ENCODE measurements around the gene IRF2.

IRF2 gene

DNA sequence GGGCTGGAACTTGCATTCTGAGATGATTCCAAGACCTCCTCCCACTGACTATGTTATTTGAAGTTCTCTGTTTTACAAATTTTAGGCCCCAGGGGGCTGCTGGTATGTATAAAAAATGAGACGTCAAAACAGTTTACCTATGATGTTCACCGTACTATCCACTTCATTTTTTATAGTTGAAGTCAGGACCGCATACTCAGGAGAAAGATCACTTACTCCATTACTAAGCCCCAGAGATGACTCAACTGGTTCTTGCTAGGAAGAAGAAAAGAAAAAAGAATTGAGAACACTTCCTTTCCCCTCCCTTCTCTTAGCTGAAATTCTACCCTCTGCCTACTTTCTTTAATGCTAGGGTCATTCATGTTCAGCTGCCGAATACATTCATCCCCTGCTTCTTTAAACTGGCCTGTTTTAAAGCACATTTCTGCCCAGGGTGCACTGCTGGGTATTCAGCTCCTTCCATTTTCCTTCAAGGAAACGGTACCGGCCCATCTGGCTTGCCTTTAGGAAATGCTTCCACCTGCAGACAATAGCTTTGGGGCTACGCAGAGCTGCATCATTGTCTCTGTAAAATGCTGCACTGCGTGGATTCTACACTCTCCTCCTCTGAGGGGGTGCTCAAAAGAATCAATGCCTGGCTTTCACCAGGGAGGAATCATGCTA, 66.2 kb downstream of the IRF2 start:
- no peak for DNase-seq (ENCODE audit: low read depth, low spot score)
- Histone ChIP-seq H3K9me3 (ENCODE audit: low read depth, low read length) (no peaks in the 10 kb centered on the region), H3K9ac (ENCODE audit: insufficient read length) (no peak overlapping the region), H3K27ac (no peak overlapping the region), H3K4me3 (no peak overlapping the region), H3K36me3 (ENCODE audit: insufficient read depth, low read length) (no peaks in the 10 kb centered on the region)
- TF ChIP-seq FOXP2 (optimal IDR thresholded peaks at IDR 0.05; ENCODE audit: control extremely low read depth, extremely low read length, insufficient read depth) = no peak
- no peak for TF ChIP-seq EZH2 (IDR thresholded peaks at IDR 0.05)
- no peak for TF ChIP-seq POLR2AphosphoS5 (IDR thresholded peaks at IDR 0.05; ENCODE audit: borderline replicate concordance, low read depth, low read length)

GRCh38 chr4:184406958-184407391, 67.4 kb downstream of the IRF2 start:
- Histone ChIP-seq H3K9me3 (ENCODE audit: low read depth, low read length) (no peaks in the 10 kb centered on the region), H3K9ac (ENCODE audit: insufficient read length) (no peak overlapping the region), H3K4me3 (no peak overlapping the region), H3K36me3 (ENCODE audit: insufficient read depth, low read length) (no peaks in the 10 kb centered on the region), H3K27ac (no peak overlapping the region)
- TF ChIP-seq EZH2 (IDR thresholded peaks at IDR 0.05) (no peak), FOXP2 (optimal IDR thresholded peaks at IDR 0.05; ENCODE audit: control extremely low read depth, extremely low read length, insufficient read depth) (no peak), POLR2AphosphoS5 (IDR thresholded peaks at IDR 0.05; ENCODE audit: borderline replicate concordance, low read depth, low read length) (no peak)
- no peak for DNase-seq (ENCODE audit: low read depth, low spot score)

DNA sequence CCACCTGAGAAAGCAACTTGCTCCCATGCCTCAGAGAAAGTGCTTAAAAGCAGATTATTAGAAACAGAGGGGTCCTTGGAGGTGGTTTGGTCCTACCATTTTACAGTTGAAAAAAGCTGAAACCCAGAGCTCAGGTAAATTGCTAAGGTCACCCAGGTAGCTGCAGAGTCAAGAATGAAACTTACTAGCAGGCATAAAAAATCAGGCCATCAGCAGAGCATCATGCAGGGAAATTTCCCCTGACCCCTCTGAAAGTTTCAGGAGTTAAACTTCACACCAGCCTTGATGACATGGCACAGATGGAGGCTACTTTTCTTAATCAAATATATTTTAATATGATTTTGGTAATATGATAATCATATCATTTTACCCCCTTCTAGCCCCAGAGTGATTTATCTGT, 70.3 kb downstream of the IRF2 start:
- Histone ChIP-seq H3K27ac (no peak overlapping the region), H3K36me3 (ENCODE audit: insufficient read depth, low read length) (no peaks in the 10 kb centered on the region), H3K4me3 (no peak overlapping the region), H3K9ac (ENCODE audit: insufficient read length) (no peak overlapping the region), H3K9me3 (ENCODE audit: low read depth, low read length) (no peaks in the 10 kb centered on the region)
- DNase-seq (ENCODE audit: low read depth, low spot score) = no peak
- TF ChIP-seq EZH2 (IDR thresholded peaks at IDR 0.05) = no peak
- TF ChIP-seq POLR2AphosphoS5 (IDR thresholded peaks at IDR 0.05; ENCODE audit: borderline replicate concordance, low read depth, low read length) = no peak
- TF ChIP-seq FOXP2 (optimal IDR thresholded peaks at IDR 0.05; ENCODE audit: control extremely low read depth, extremely low read length, insufficient read depth) = no peak

DNA sequence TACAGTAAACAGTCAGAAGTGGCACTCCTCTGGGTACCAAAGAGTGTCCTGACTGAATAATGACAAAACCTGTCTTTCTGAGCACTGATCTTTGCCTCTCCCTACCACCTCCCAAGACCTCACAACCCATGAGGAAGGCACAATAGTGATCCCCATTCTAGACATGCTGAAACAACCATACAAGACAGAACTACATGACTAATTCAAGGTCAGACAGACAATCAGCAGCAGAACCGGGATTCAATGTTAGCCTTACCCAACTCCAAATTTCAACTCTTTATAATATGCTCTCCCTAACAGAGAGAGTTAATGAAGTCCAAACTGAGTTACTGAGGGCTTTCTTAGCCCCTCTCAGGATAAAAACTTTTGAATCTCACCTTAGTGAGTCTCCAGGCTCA, 71.0 kb downstream of the IRF2 start:
- H3K9me3 ChIP-seq (ENCODE audit: low read depth, low read length) = no peaks in the 10 kb centered on the region
- no peak overlapping the region for H3K4me3 ChIP-seq
- TF ChIP-seq EZH2 (IDR thresholded peaks at IDR 0.05) (no peak), FOXP2 (optimal IDR thresholded peaks at IDR 0.05; ENCODE audit: control extremely low read depth, extremely low read length, insufficient read depth) (no peak), POLR2AphosphoS5 (IDR thresholded peaks at IDR 0.05; ENCODE audit: borderline replicate concordance, low read depth, low read length) (no peak)
- H3K9ac ChIP-seq (ENCODE audit: insufficient read length) = no peak overlapping the region
- H3K27ac ChIP-seq = no peak overlapping the region
- no peaks in the 10 kb centered on the region for H3K36me3 ChIP-seq (ENCODE audit: insufficient read depth, low read length)
- no peak for DNase-seq (ENCODE audit: low read depth, low spot score)

- Histone ChIP-seq H3K4me3 (no peak overlapping the region), H3K9me3 (ENCODE audit: low read depth, low read length) (no peaks in the 10 kb centered on the region), H3K36me3 (ENCODE audit: insufficient read depth, low read length) (no peaks in the 10 kb centered on the region), H3K27ac (no peak overlapping the region), H3K9ac (ENCODE audit: insufficient read length) (no peak overlapping the region)
- DNase-seq (ENCODE audit: low read depth, low spot score) = no peak
- TF ChIP-seq FOXP2 (optimal IDR thresholded peaks at IDR 0.05; ENCODE audit: control extremely low read depth, extremely low read length, insufficient read depth) (no peak), EZH2 (IDR thresholded peaks at IDR 0.05) (no peak), POLR2AphosphoS5 (IDR thresholded peaks at IDR 0.05; ENCODE audit: borderline replicate concordance, low read depth, low read length) (no peak)
Measured at GRCh38 chr4:184402740-184403383, 71.5 kb downstream of the IRF2 start.

- Histone ChIP-seq H3K9ac (ENCODE audit: insufficient read length) (no peak overlapping the region), H3K4me3 (no peak overlapping the region), H3K27ac (no peak overlapping the region), H3K36me3 (ENCODE audit: insufficient read depth, low read length) (no peaks in the 10 kb centered on the region), H3K9me3 (ENCODE audit: low read depth, low read length) (no peaks in the 10 kb centered on the region)
- DNase-seq (ENCODE audit: low read depth, low spot score) = no peak
- TF ChIP-seq EZH2 (IDR thresholded peaks at IDR 0.05) (no peak), FOXP2 (optimal IDR thresholded peaks at IDR 0.05; ENCODE audit: control extremely low read depth, extremely low read length, insufficient read depth) (no peak), POLR2AphosphoS5 (IDR thresholded peaks at IDR 0.05; ENCODE audit: borderline replicate concordance, low read depth, low read length) (no peak)
Measured at GRCh38 chr4:184402239-184402638, 72.1 kb downstream of the IRF2 start.

DNA sequence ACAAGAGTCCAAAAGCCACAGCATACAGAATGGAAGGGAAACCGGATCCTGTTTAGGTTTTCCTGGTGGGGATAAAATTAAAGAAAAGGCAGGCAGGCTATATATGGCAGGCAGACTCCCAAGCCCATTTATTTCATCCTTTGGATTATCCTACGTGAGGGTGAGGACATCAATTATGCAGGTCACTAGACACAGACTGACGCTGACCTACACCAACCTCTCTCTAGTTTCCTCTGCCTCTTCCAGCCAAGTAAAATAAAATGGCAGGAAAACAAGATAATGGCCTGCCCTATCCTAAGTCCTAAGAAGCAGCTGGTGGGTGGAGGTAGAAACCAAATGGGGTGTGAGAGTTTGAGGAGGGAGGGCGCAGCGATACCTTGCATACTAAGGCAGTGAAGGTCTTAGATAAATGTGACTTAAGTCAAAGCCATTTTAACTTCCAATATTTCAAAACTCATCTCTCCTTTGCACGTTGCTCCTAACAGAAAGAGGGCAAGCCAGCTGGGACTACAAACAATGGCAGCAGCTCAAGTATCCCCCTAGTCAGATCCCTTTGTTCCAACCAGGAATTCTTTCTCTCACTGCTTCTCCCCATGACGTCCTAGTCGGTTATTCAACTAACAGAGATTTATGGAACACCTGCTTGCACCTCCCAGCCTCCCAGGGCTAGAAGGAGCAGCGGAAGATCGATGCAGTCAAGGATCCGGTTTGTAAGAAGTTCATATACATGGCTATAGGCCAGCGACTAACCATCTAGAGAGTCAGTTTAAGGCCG, 72.8 kb downstream of the IRF2 start:
- no peaks in the 10 kb centered on the region for H3K36me3 ChIP-seq (ENCODE audit: insufficient read depth, low read length)
- DNase-seq (ENCODE audit: low read depth, low spot score) = no peak
- H3K4me3 ChIP-seq = no peak overlapping the region
- no peaks in the 10 kb centered on the region for H3K9me3 ChIP-seq (ENCODE audit: low read depth, low read length)
- no peak for TF ChIP-seq FOXP2 (optimal IDR thresholded peaks at IDR 0.05; ENCODE audit: control extremely low read depth, extremely low read length, insufficient read depth)
- no peak for TF ChIP-seq POLR2AphosphoS5 (IDR thresholded peaks at IDR 0.05; ENCODE audit: borderline replicate concordance, low read depth, low read length)
- TF ChIP-seq EZH2 (IDR thresholded peaks at IDR 0.05) = no peak
- no peak overlapping the region for H3K27ac ChIP-seq
- H3K9ac ChIP-seq (ENCODE audit: insufficient read length) = no peak overlapping the region

DNA sequence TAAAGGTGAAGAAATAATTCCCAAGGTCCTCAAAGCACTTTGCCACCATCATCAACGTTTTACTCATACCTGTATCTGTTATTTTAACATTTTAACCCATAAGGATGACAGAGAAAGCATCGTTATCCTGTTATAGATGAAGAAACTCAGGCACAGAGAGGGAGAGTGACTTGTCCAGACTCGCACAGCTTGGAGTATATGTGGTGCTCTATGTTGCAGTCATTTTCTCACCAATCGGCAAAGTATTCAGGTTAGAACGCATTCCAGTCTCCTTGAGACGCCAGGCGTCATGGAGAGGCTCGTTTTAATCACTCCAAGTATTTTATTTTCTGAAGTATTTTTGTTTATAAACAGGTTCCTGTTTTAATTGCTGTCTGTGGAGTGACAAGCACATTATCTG, 73.5 kb downstream of the IRF2 start:
- Histone ChIP-seq H3K36me3 (ENCODE audit: insufficient read depth, low read length) (no peaks in the 10 kb centered on the region), H3K9ac (ENCODE audit: insufficient read length) (no peak overlapping the region), H3K4me3 (no peak overlapping the region), H3K27ac (no peak overlapping the region), H3K9me3 (ENCODE audit: low read depth, low read length) (no peaks in the 10 kb centered on the region)
- no peak for DNase-seq (ENCODE audit: low read depth, low spot score)
- TF ChIP-seq EZH2 (IDR thresholded peaks at IDR 0.05) (no peak), POLR2AphosphoS5 (IDR thresholded peaks at IDR 0.05; ENCODE audit: borderline replicate concordance, low read depth, low read length) (no peak), FOXP2 (optimal IDR thresholded peaks at IDR 0.05; ENCODE audit: control extremely low read depth, extremely low read length, insufficient read depth) (no peak)

Measured in SK-N-MC (cell line).